Subcutaneous adipose tissue (tissue), 4 donors: ENCODE measurements around the gene CD55. TPM values are rescaled to one million over a fixed set of nuclear protein-coding genes. Genes with fewer than 3 reads are reported as not detected.

Experiments
- CTCF ChIP-seq: fragments of 450-650 bp; IDR thresholded peaks from one replicate; pipeline ENCODE4 v1.5.1; 2016; ENCODE audit warnings: low read depth, mild to moderate bottlenecking, control low read depth, antibody characterized with exemption, moderate library complexity
- total RNA-seq, 4 donors: library from RNA; depleted of rRNA; stranded (reverse); fragments of >200 nt; gene quantifications; one replicate each; pipeline ENCODE4 v1.1.0, GENCODE V29; 2016

CD55 gene
- total RNA-seq, 4 donors from 2014 or later: 29.6 to 105 (median 74.4) TPM

GRCh38 chr1:207366022-207366421 lies 44.5 kb downstream of the CD55 start:
- TF ChIP-seq CTCF: no peak

GRCh38 chr1:207388721-207389120 lies 67.2 kb downstream of the CD55 start:
- no peak for TF ChIP-seq CTCF

- TF ChIP-seq CTCF: no peak
These were observed 68.4 kb downstream of the CD55 start for GRCh38 chr1:207389728-207390464.

GRCh38 chr1:207393610-207394009 lies 72.1 kb downstream of the CD55 start:
- no peak for TF ChIP-seq CTCF

- no peak for TF ChIP-seq CTCF
These were observed 74.8 kb downstream of the CD55 start for GRCh38 chr1:207396168-207396746.

- TF ChIP-seq CTCF: no peak
These were observed 76.0 kb downstream of the CD55 start for GRCh38 chr1:207397525-207397926.

- TF ChIP-seq CTCF: no peak
These were observed 77.5 kb downstream of the CD55 start for GRCh38 chr1:207398986-207399385.
